Cardiac muscle cell (in vitro differentiated cells and primary cell): ENCODE results near the gene LHB. TPM values are rescaled to one million over a fixed set of nuclear protein-coding genes. Genes with fewer than 3 reads are reported as not detected.

ENCODE experiments used
- DNase-seq, 2 donors: peaks; one replicate each; pipeline versions ENCODE4 v3.0.0 to v3.0.0-alpha.2; 2010 to 2017; ENCODE audit warnings: low read depth in 1 of 2, low spot score in 1 of 2
- H3K27ac ChIP-seq: fragments of 200-600 bp; sonication (generic); 2 replicates; pipeline ENCODE4 v1.5.1; 2016
- H3K27me3 ChIP-seq: fragments of 200-600 bp; sonication (generic); 2 replicates; pipeline ENCODE4 v1.6.0; 2016; ENCODE audit warnings: control low read depth
- H3K36me3 ChIP-seq: fragments of 200-600 bp; sonication (generic); 2 replicates; pipeline ENCODE4 v1.5.1; 2016; ENCODE audit warnings: control low read depth
- H3K4me1 ChIP-seq: fragments of 200-600 bp; sonication (generic); 2 replicates; pipeline ENCODE4 v1.8.1; 2017; ENCODE audit warnings: low read depth, mild to moderate bottlenecking, mixed run types
- H3K4me3 ChIP-seq: fragments of 200-600 bp; sonication (generic); 2 replicates; pipeline ENCODE4 v1.5.1; 2016; ENCODE audit warnings: mild to moderate bottlenecking
- H3K9me3 ChIP-seq: fragments of 200-600 bp; sonication (generic); 2 replicates; pipeline ENCODE4 v1.5.1; 2017; ENCODE audit warnings: low read depth, mild to moderate bottlenecking, control low read depth
- polyA plus RNA-seq: library from polyadenylated mRNA; unstranded; fragments of >200 nt; fragmentation: Nextera tagmentation; extraction: Ambion mirVana; gene quantifications from 2 replicates; pipeline ENCODE4 v1.2.1, GENCODE V29; 2016
- total RNA-seq: library from RNA; depleted of rRNA; stranded (reverse); fragments of >200 nt; gene quantifications from 2 replicates; pipeline ENCODE4 v1.2.3, GENCODE V29; 2016
- TF ChIP-seq, protein P1 (sequence below): IDR thresholded peaks from 2 replicates; pipeline ENCODE4 v1.5.1; 2012; ENCODE audit warnings: low read depth, mild to moderate bottlenecking, low read length

Gene LHB
- total RNA-seq, result 1.8 TPM in 1 of 2 replicates, not detected in the other
- 2.7 TPM in 1 of 2 replicates, not detected in the other for polyA plus RNA-seq

DNA sequence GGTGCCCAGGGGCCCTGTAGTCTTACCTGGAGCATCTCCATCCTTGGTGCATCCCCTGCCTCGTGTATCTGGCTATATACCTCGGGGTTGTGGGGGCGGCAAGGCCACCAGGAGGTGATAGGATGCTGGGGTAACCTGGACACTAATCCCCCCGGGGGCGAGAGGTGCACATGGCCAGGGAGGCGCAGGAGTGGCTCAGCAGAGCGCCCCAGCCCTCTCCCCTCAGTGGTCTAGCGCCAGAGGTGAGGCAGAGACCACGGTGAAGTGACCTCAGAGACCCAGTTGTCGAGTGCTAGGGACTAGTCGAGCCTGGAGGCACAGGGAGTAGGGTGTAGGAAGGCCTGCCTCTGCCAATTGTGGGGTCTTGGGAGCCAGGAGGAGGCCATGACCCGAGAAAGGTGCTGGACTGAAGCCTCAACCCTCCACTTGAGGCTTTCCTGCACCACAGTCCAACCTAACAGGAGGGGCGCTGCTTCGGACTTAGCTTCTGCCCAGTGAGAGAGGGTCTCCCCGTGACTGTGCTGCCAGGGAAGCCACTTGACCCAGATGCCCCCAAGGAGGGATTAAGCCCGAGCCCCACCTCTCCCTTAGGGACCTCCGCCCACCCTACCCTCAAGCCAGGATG is at the start of gene LHB:
LHB (minus strand) TSS at position 51 of the 625 bp plus-strand sequence; CDS start at position 41, 10 bp downstream.
- peaks cover 8% of the 10 kb centered on the region for H3K36me3 ChIP-seq
- no peaks in the 10 kb centered on the region for H3K4me1 ChIP-seq
- TF ChIP-seq, protein P1, sequence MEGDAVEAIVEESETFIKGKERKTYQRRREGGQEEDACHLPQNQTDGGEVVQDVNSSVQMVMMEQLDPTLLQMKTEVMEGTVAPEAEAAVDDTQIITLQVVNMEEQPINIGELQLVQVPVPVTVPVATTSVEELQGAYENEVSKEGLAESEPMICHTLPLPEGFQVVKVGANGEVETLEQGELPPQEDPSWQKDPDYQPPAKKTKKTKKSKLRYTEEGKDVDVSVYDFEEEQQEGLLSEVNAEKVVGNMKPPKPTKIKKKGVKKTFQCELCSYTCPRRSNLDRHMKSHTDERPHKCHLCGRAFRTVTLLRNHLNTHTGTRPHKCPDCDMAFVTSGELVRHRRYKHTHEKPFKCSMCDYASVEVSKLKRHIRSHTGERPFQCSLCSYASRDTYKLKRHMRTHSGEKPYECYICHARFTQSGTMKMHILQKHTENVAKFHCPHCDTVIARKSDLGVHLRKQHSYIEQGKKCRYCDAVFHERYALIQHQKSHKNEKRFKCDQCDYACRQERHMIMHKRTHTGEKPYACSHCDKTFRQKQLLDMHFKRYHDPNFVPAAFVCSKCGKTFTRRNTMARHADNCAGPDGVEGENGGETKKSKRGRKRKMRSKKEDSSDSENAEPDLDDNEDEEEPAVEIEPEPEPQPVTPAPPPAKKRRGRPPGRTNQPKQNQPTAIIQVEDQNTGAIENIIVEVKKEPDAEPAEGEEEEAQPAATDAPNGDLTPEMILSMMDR, result no peak
- no peaks in the 10 kb centered on the region for H3K9me3 ChIP-seq
- peak within 1 kb of the TSS; percentile 10 for H3K4me3 ChIP-seq
- H3K27me3 ChIP-seq, result no peaks in the 10 kb centered on the region
- H3K27ac ChIP-seq, result no peak within 1 kb of the TSS
- no peak for DNase-seq

DNA sequence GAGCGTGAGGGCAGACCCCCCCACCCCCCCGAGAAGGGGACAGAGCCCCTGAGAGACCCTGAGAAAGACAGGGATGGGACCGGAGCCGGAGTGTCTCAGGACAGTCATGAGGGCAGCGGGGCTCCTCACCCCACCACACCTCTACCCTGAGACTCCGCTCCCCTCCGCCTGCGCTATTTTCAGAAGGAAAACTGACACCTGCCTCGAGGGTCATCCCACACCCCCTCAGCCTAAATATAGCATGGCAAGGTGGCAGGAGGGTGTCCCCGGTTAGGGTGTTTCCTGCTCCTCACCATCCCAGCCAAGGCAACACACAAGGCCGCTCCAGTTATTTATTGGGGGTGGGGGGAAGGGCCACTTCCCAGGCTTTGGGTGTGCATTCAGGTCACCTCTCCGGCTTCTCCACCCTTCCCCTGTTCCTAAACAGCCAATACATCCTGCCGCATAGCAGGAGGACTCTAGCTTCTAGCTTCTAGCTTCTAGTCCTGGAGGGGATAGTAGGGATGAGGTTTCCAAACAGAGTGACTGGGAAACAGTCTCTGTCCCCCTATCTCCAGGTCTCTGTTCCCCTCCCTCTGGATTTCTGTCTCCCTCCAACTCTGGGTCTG is 49.1 kb upstream of the LHB start:
- Histone ChIP-seq H3K9me3 (no peaks in the 10 kb centered on the region), H3K4me1 (peaks cover 45% of the 10 kb centered on the region), H3K27ac (peak overlapping the region; percentile 93), H3K27me3 (no peaks in the 10 kb centered on the region), H3K36me3 (no peaks in the 10 kb centered on the region), H3K4me3 (no peak overlapping the region)
- peak in 1 of 2 donors; percentile 54 for DNase-seq
- TF ChIP-seq, protein P1, result no peak

DNA sequence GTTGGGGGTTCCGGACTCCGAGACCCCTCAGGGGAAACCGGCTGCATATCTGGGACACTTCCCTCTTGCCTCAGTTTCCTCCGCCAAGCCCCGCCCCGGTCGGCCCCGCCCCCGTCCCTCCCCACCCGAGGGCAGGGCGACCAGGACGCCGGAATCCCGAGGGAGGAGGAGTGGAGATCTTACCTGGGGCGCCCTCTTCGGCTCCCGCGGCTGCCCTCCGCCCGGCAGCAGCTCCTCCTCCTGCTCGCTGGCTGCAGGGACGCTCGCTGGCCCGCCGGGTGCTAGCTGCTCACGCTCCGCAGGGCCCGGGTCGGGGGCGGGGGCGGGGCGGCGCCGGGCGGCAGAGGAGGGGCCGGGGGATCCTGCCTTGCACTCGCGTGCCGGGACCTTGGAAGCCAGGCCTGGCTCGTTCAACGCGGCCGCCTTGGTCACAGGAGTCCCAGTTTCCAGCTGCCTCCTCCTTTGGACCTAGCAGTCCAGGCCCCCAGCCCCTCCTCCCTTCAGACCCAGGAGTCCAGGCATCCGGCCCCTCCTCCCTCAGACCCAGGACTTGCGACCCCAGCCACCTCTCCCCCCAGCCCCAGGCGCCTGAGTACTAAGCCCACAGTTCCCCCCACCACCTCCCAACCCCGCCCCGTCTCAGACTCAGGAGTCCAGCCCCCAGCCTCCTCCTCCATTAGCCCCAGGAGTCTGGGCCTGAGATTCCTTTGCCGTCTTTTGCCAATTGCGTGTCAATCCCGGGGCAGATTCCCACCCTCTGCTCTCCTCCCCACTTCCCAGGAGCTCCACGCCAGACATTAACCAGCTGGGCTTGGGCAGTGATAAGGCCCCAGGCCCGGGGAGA is 48.1 kb upstream of the LHB start, which contains the start of gene NTF4:
NTF4 (minus strand) TSS at position 51 of the 844 bp plus-strand sequence. CDS start 2,821 bp downstream, outside the sequence.
- peaks cover 45% of the 10 kb centered on the region for H3K4me1 ChIP-seq

DNA sequence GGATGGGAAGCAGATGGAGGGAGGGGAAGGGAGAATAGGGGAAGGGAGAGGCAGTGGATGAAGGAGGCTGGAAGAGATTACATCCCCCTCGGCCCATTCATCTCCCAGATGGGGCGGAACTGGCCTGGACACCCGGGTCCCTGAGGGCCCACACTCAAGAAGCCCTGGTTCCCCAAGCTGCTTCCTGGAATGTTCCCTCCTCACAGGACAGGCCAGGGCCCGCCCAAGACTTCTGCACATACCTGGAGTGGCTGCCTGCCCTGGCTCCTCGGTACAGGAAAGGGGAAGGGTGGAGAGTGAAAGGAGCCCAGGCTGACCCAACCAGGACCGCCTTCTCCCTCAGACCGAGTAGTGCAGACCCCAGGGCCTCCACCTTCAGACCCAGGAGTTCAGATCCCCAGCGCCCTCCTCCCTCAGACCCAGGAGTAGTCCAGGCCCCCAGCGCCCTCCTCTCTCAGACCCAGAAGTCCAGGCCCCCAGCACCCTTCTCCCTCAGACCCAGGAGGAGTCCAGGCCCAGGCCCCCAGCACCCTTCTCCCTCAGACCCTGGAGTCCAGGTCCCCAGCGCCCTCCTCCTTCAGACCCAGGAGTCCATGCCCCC is 47.2 kb upstream of the LHB start:
- no peaks in the 10 kb centered on the region for H3K27me3 ChIP-seq
- peak in 1 of 2 donors; percentile 18 for DNase-seq
- peak overlapping the region; percentile 43 for H3K4me3 ChIP-seq
- H3K4me1 ChIP-seq, result peaks cover 45% of the 10 kb centered on the region
- TF ChIP-seq, protein P1, result no peak
- H3K9me3 ChIP-seq, result no peaks in the 10 kb centered on the region
- no peaks in the 10 kb centered on the region for H3K36me3 ChIP-seq
- H3K27ac ChIP-seq, result peak overlapping the region; percentile 93

More for the DNA sequence above, 48.1 kb upstream of the LHB start, which contains the start of gene NTF4:
- Histone ChIP-seq H3K27me3 (no peaks in the 10 kb centered on the region), H3K9me3 (no peaks in the 10 kb centered on the region), H3K4me3 (peak within 1 kb of the TSS; percentile 43), H3K27ac (peak within 1 kb of the TSS; percentile 93), H3K36me3 (no peaks in the 10 kb centered on the region)
- TF ChIP-seq, protein P1, result no peak
- peak; percentile 50 to 88 for DNase-seq

DNA sequence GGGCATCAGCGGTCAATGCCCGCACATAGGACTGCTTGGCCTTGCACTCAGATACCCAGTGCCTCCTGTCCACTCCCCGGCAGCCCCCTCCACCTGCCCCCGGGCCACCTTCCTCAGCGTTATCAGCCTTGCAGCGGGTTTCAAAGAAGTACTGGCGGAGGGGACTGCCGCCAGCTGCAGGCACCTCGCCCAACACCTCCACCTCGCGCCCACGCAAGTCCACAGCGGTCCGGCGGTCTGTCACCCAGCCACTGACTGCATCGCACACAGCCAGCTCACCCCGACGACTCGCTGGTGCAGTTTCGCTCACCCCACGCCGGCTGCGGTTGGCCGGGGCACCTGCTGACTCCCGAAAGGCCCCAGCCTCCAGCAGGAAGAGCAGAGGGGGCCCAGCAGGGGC is 44.6 kb upstream of the LHB start:
- H3K36me3 ChIP-seq, result no peaks in the 10 kb centered on the region
- no peak overlapping the region for H3K27ac ChIP-seq
- no peaks in the 10 kb centered on the region for H3K27me3 ChIP-seq
- H3K4me1 ChIP-seq, result peaks cover 36% of the 10 kb centered on the region
- DNase-seq, result no peak
- TF ChIP-seq, protein P1, result no peak
- no peak overlapping the region for H3K4me3 ChIP-seq
- H3K9me3 ChIP-seq, result no peaks in the 10 kb centered on the region
